AG09309 (cell line): ENCODE results near the gene AP5Z1.
A peak's percentile ranks its signal among the peaks of the same experiment; 100 is the strongest.

Experiments used
- DNase-seq: peaks from one replicate; pipeline ENCODE4 v3.0.0-alpha.2; 2010; ENCODE audit warnings: low read depth
- H3K4me3 ChIP-seq: 2 replicates; pipeline ENCODE4 v1.5.1; 2011; ENCODE audit warnings: mild to moderate bottlenecking, low read depth, low read length, moderate library complexity; ENCODE audit not compliant: control insufficient read depth
- TF ChIP-seq, protein P1 (sequence below): IDR thresholded peaks from 2 replicates; pipeline ENCODE4 v1.5.1; 2011; ENCODE audit warnings: mild to moderate bottlenecking, low read depth, low read length, inconsistent platforms; ENCODE audit not compliant: insufficient read depth, control insufficient read depth; ENCODE audit errors: missing control alignments

The AP5Z1 gene

GRCh38 chr7:4753598-4754432 is 21.6 kb upstream of the AP5Z1 start:
- no peak overlapping the region for H3K4me3 ChIP-seq
- no peak for DNase-seq
- TF ChIP-seq, protein P1, sequence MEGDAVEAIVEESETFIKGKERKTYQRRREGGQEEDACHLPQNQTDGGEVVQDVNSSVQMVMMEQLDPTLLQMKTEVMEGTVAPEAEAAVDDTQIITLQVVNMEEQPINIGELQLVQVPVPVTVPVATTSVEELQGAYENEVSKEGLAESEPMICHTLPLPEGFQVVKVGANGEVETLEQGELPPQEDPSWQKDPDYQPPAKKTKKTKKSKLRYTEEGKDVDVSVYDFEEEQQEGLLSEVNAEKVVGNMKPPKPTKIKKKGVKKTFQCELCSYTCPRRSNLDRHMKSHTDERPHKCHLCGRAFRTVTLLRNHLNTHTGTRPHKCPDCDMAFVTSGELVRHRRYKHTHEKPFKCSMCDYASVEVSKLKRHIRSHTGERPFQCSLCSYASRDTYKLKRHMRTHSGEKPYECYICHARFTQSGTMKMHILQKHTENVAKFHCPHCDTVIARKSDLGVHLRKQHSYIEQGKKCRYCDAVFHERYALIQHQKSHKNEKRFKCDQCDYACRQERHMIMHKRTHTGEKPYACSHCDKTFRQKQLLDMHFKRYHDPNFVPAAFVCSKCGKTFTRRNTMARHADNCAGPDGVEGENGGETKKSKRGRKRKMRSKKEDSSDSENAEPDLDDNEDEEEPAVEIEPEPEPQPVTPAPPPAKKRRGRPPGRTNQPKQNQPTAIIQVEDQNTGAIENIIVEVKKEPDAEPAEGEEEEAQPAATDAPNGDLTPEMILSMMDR: peak; percentile 93

GRCh38 chr7:4754433-4755010 is 20.9 kb upstream of the AP5Z1 start:
- H3K4me3 ChIP-seq: no peak overlapping the region
- no peak for DNase-seq
- TF ChIP-seq, protein P1: no peak

DNA sequence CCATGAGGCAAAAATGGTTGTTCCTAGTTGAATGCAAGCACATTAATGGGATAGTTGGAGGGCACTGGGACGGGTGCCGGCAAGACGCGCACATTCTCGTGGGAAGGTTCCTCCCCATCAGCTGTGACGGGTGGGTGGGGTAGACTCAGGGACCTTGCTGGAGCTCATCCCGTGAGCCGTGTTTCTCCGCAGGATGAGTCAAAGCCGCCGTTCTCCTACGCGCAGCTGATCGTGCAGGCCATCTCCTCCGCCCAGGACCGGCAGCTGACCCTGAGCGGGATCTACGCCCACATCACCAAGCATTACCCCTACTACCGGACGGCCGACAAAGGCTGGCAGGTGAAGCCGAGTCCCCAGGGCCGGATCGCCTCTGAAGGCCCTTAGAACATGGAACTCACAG is 20.4 kb upstream of the AP5Z1 start:
- DNase-seq: no peak
- no peak overlapping the region for H3K4me3 ChIP-seq
- TF ChIP-seq, protein P1: no peak

- no peak for DNase-seq
- H3K4me3 ChIP-seq: no peak overlapping the region
- TF ChIP-seq, protein P1: no peak
Measured at GRCh38 chr7:4758111-4758510, 17.3 kb upstream of the AP5Z1 start.

GRCh38 chr7:4758791-4759190 is 16.6 kb upstream of the AP5Z1 start:
- H3K4me3 ChIP-seq: no peak overlapping the region
- TF ChIP-seq, protein P1: no peak
- no peak for DNase-seq

- TF ChIP-seq, protein P1: no peak
- H3K4me3 ChIP-seq: no peak overlapping the region
- no peak for DNase-seq
Measured at GRCh38 chr7:4759211-4759610, 16.2 kb upstream of the AP5Z1 start.
